DMS153 treated with DMSO at 0.1 percent for 48 hours (cell line): ENCODE measurements around the gene GABRA5.
"Not testable (repeated sequence)": the region's sequence is repeated elsewhere in the genome, so short reads cannot be mapped to it uniquely, and the experiment has no call there.

Experiments
- DNase-seq: peaks from one replicate; lab custom pipeline; 2025; ENCODE audit not compliant: unreplicated experiment; lab: John Stamatoyannopoulos, UW

The GABRA5 gene

GRCh38 chr15:26866298-26867199 lies at the start of gene GABRA5:
GABRA5 (plus strand) TSS chr15:26867062; CDS start chr15:26869249, 2,187 bp downstream.
- no peak for DNase-seq

GRCh38 chr15:26831191-26831590 lies 35.7 kb upstream of the GABRA5 start:
- DNase-seq, result not testable (repeated sequence)

GRCh38 chr15:26831951-26832350 lies 34.9 kb upstream of the GABRA5 start:
- DNase-seq, result no peak

- DNase-seq, result no peak
Measured at GRCh38 chr15:26838742-26839460, 28.0 kb upstream of the GABRA5 start.

- DNase-seq, result no peak
Measured at GRCh38 chr15:26841514-26841913, 25.3 kb upstream of the GABRA5 start.

GRCh38 chr15:26841941-26842340 lies 24.9 kb upstream of the GABRA5 start:
- no peak for DNase-seq

GRCh38 chr15:26842391-26842790 lies 24.5 kb upstream of the GABRA5 start:
- DNase-seq, result no peak

- DNase-seq, result no peak
Measured at GRCh38 chr15:26844901-26845300, 22.0 kb upstream of the GABRA5 start.

- DNase-seq, result no peak
Measured at GRCh38 chr15:26848498-26848897, 18.4 kb upstream of the GABRA5 start.

- DNase-seq, result no peak
Measured at GRCh38 chr15:26850161-26850560, 16.7 kb upstream of the GABRA5 start.

GRCh38 chr15:26852980-26853379 lies 13.9 kb upstream of the GABRA5 start:
- no peak for DNase-seq

GRCh38 chr15:26854435-26854834 lies 12.4 kb upstream of the GABRA5 start:
- no peak for DNase-seq

- peak; percentile 26 for DNase-seq
Measured at GRCh38 chr15:26864664-26865191, 2.1 kb upstream of the GABRA5 start.

- DNase-seq, result no peak
Measured at GRCh38 chr15:26867200-26868007, 542 bp downstream of the GABRA5 start.

- DNase-seq, result no peak
Measured at GRCh38 chr15:26868029-26868685, 1.3 kb downstream of the GABRA5 start.

GRCh38 chr15:26869628-26870027 lies 2.8 kb downstream of the GABRA5 start:
- no peak for DNase-seq

GRCh38 chr15:26870346-26870745 lies 3.5 kb downstream of the GABRA5 start:
- no peak for DNase-seq

GRCh38 chr15:26872206-26872605 lies 5.3 kb downstream of the GABRA5 start:
- DNase-seq, result no peak

- DNase-seq, result no peak
Measured at GRCh38 chr15:26873846-26874245, 7.0 kb downstream of the GABRA5 start.

GRCh38 chr15:26874774-26875475 lies 8.1 kb downstream of the GABRA5 start:
- DNase-seq, result no peak
